KMS-11 (cell line): ENCODE results near the gene JAK1.

Source experiments
- H2AFZ ChIP-seq: fragments of 200-600 bp; sonication (generic); 2 replicates; pipeline ENCODE4 v1.6.1; 2016; ENCODE audit warnings: antibody characterized with exemption, mixed run types, low read depth
- H3K27ac ChIP-seq: fragments of 200-600 bp; sonication (generic); 2 replicates; pipeline ENCODE4 v1.6.1; 2016; ENCODE audit warnings: mild to moderate bottlenecking, mixed run types
- H3K27me3 ChIP-seq: fragments of 200-600 bp; sonication (generic); 2 replicates; pipeline ENCODE4 v1.6.1; 2017; ENCODE audit warnings: mild to moderate bottlenecking, low read depth, mixed run types, moderate library complexity; ENCODE audit not compliant: insufficient read depth
- H3K36me3 ChIP-seq: fragments of 200-600 bp; sonication (generic); 2 replicates; pipeline ENCODE4 v1.6.1; 2017; ENCODE audit warnings: mild to moderate bottlenecking, mixed run types; ENCODE audit not compliant: insufficient read depth
- H3K4me1 ChIP-seq: fragments of 200-600 bp; sonication (generic); 2 replicates; pipeline ENCODE4 v1.6.1; 2016; ENCODE audit warnings: mild to moderate bottlenecking, low read depth, mixed run types; ENCODE audit not compliant: poor library complexity, severe bottlenecking
- H3K4me2 ChIP-seq: fragments of 200-600 bp; sonication (generic); 2 replicates; pipeline ENCODE4 v1.7.0; 2016; ENCODE audit warnings: mild to moderate bottlenecking, mixed run types
- H3K4me3 ChIP-seq: fragments of 200-600 bp; sonication (generic); IDR thresholded peaks from 2 replicates; pipeline ENCODE4 v1.6.1; 2017; ENCODE audit warnings: low read depth, low read length, mixed read lengths; ENCODE audit not compliant: insufficient read depth
- H3K79me2 ChIP-seq: fragments of 200-600 bp; sonication (generic); 2 replicates; pipeline ENCODE4 v1.6.1; 2016; ENCODE audit warnings: low read depth, mixed run types; ENCODE audit not compliant: insufficient read depth
- H3K9ac ChIP-seq: fragments of 200-600 bp; sonication (generic); 2 replicates; pipeline ENCODE4 v1.6.1; 2016; ENCODE audit warnings: mild to moderate bottlenecking, mixed run types
- H4K20me1 ChIP-seq: fragments of 200-600 bp; sonication (generic); 2 replicates; pipeline ENCODE4 v1.6.1; 2016; ENCODE audit warnings: mild to moderate bottlenecking, mixed run types; ENCODE audit not compliant: insufficient read depth
- CTCF ChIP-seq: fragments of 200-600 bp; sonication (generic); conservative IDR thresholded peaks from 2 replicates; pipeline ENCODE4 v1.6.1; 2017; ENCODE audit warnings: low read depth, mild to moderate bottlenecking, antibody characterized with exemption, low read length, moderate library complexity, mixed read lengths

JAK1 gene

GRCh38 chr1:64867266-64867665 lies 99.1 kb downstream of the JAK1 start:
- H4K20me1 ChIP-seq: no peaks in the 10 kb centered on the region
- H2AFZ ChIP-seq: no peak overlapping the region

GRCh38 chr1:64866689-64867088 lies 99.7 kb downstream of the JAK1 start:
- Histone ChIP-seq H3K4me1 (peaks cover 5% of the 10 kb centered on the region), H3K27ac (no peak overlapping the region), H3K4me2 (no peak overlapping the region), H3K27me3 (no peaks in the 10 kb centered on the region), H3K36me3 (peaks cover 3% of the 10 kb centered on the region; the same call in 1 of the 2 replicates), H4K20me1 (no peaks in the 10 kb centered on the region), H2AFZ (no peak overlapping the region), H3K4me3 (no peak overlapping the region), H3K9ac (no peak overlapping the region), H3K79me2 (no peaks in the 10 kb centered on the region)
- TF ChIP-seq CTCF: no peak

More at GRCh38 chr1:64867266-64867665, 99.1 kb downstream of the JAK1 start:
- Histone ChIP-seq H3K4me3 (no peak overlapping the region), H3K36me3 (peaks cover 3% of the 10 kb centered on the region; the same call in 1 of the 2 replicates), H3K4me2 (no peak overlapping the region), H3K27me3 (no peaks in the 10 kb centered on the region), H3K4me1 (peaks cover 4% of the 10 kb centered on the region), H3K79me2 (no peaks in the 10 kb centered on the region), H3K27ac (no peak overlapping the region), H3K9ac (no peak overlapping the region)
- no peak for TF ChIP-seq CTCF

- H2AFZ ChIP-seq: no peak overlapping the region
- H3K27me3 ChIP-seq: no peaks in the 10 kb centered on the region
- H3K9ac ChIP-seq: no peak overlapping the region
- H3K4me2 ChIP-seq: no peak overlapping the region
- H3K79me2 ChIP-seq: no peaks in the 10 kb centered on the region
- H3K27ac ChIP-seq: no peak overlapping the region
- H3K36me3 ChIP-seq: peaks cover 3% of the 10 kb centered on the region; the same call in 1 of the 2 replicates
- no peak for TF ChIP-seq CTCF
- H3K4me1 ChIP-seq: peaks cover 10% of the 10 kb centered on the region
- no peak overlapping the region for H3K4me3 ChIP-seq
- no peaks in the 10 kb centered on the region for H4K20me1 ChIP-seq
Measured at GRCh38 chr1:64865105-64865757, 101.1 kb downstream of the JAK1 start.

- Histone ChIP-seq H2AFZ (no peak overlapping the region), H3K79me2 (no peaks in the 10 kb centered on the region), H4K20me1 (no peaks in the 10 kb centered on the region), H3K4me3 (no peak overlapping the region), H3K4me2 (no peak overlapping the region), H3K27me3 (no peaks in the 10 kb centered on the region), H3K4me1 (peaks cover 10% of the 10 kb centered on the region), H3K9ac (no peak overlapping the region), H3K27ac (no peak overlapping the region), H3K36me3 (peaks cover 3% of the 10 kb centered on the region; the same call in 1 of the 2 replicates)
- TF ChIP-seq CTCF: no peak
Measured at GRCh38 chr1:64864018-64864940, 102.1 kb downstream of the JAK1 start.
